ENCODE data around the gene MAD2L2.

The MAD2L2 gene

DNA sequence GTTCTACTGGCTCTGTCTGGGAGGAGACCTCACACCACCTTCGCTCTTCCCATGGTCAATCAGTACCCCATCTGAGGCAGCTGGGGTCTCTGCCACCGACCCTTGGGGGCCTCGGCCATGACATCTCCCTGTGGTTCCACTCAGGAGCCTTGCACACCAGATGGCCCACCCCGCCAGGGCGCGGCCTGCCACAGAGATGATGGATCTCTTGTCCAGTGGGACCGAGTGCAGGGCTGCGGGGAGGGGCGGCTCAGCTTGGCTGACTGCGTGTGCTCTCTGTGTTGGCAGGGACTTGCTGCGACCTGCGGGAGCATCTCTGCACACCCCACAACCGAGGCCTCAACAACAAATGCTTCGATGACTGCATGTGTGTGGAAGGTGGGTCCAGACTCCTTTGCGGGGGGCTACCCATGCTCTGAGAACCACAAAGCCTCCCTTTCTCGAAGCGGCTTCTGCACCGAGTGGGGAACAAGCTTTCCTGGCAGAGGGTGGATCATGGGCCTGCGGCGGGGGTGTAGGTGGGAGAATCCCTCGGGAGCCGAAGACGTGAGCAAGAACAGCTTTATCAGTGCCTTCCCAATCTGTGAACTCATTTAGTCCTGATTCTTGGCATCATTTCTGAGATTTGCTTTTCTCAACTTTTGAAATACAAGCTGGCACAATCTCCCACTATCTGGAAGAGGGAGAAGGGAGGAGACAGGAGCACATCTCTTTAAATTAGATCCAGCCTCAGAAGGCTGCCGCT is 34.1 kb upstream of the MAD2L2 start:
- Histone ChIP-seq H3K27me3 (ENCODE audit: control insufficient read depth, low read length) (peaks cover 5% of the 10 kb centered on the region; the same call in 1 of the 2 replicates), H3K9me3 (ENCODE audit: control insufficient read depth, insufficient read depth, low read length) (no peaks in the 10 kb centered on the region), H3K79me2 (ENCODE audit: control insufficient read depth, low read length) (no peaks in the 10 kb centered on the region), H3F3A (ENCODE audit: control insufficient read depth, insufficient read depth) (no peaks in the 10 kb centered on the region), H3K4me2 (ENCODE audit: low read length) (no peak overlapping the region), H3K4me1 (ENCODE audit: control insufficient read depth, low read length) (peaks cover 14% of the 10 kb centered on the region), H3K27ac (ENCODE audit: low read depth, low read length) (no peak overlapping the region), H3K9me2 (replicated peaks; ENCODE audit: control insufficient read depth, low read length) (no peaks in the 10 kb centered on the region), H4K20me1 (ENCODE audit: control insufficient read depth, insufficient read depth, low read depth, low read length) (no peaks in the 10 kb centered on the region), H3K4me3 (ENCODE audit: low read length) (no peak overlapping the region), H3K36me3 (ENCODE audit: control insufficient read depth, low read length) (no peaks in the 10 kb centered on the region)
- no peak for TF ChIP-seq EZH2phosphoT487 (IDR thresholded peaks at IDR 0.05; ENCODE audit: borderline replicate concordance, low read length)
- TF ChIP-seq, protein P1, sequence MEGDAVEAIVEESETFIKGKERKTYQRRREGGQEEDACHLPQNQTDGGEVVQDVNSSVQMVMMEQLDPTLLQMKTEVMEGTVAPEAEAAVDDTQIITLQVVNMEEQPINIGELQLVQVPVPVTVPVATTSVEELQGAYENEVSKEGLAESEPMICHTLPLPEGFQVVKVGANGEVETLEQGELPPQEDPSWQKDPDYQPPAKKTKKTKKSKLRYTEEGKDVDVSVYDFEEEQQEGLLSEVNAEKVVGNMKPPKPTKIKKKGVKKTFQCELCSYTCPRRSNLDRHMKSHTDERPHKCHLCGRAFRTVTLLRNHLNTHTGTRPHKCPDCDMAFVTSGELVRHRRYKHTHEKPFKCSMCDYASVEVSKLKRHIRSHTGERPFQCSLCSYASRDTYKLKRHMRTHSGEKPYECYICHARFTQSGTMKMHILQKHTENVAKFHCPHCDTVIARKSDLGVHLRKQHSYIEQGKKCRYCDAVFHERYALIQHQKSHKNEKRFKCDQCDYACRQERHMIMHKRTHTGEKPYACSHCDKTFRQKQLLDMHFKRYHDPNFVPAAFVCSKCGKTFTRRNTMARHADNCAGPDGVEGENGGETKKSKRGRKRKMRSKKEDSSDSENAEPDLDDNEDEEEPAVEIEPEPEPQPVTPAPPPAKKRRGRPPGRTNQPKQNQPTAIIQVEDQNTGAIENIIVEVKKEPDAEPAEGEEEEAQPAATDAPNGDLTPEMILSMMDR (IDR thresholded peaks at IDR 0.05; ENCODE audit: low read depth, low read length, poor library complexity, severe bottlenecking), result no peak

DNA sequence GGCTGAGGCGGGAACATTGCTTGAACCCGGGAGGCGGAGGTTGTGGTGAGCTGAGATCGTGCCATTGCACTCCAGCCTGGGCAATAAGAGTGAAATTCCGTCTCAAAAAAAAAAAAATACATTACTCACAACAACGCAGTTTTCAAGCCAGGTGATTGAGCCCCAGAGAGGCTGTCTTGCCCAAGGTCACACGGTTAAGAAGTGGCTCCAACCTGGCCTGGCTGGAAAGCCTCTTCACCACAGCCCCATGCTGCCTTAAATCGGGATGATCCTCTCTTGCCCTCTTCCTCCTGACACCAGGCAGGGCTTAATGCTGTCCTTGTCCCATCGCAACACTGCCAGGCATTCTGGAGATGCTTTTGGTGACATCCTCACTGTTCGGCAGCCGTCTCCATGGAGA is 32.1 kb upstream of the MAD2L2 start:
- H3K4me1 ChIP-seq (ENCODE audit: control insufficient read depth, low read length), result no peaks in the 10 kb centered on the region
- peaks cover 5% of the 10 kb centered on the region; the same call in 1 of the 2 replicates for H3K27me3 ChIP-seq (ENCODE audit: control insufficient read depth, low read length)
- H3K36me3 ChIP-seq (ENCODE audit: control insufficient read depth, low read length), result no peaks in the 10 kb centered on the region
- no peaks in the 10 kb centered on the region for H4K20me1 ChIP-seq (ENCODE audit: control insufficient read depth, insufficient read depth, low read depth, low read length)
- H3F3A ChIP-seq (ENCODE audit: control insufficient read depth, insufficient read depth), result no peaks in the 10 kb centered on the region
- no peak overlapping the region for H3K27ac ChIP-seq (ENCODE audit: low read depth, low read length)
- no peak for TF ChIP-seq EZH2phosphoT487 (IDR thresholded peaks at IDR 0.05; ENCODE audit: borderline replicate concordance, low read length)
- TF ChIP-seq, protein P1 (IDR thresholded peaks at IDR 0.05; ENCODE audit: low read depth, low read length, poor library complexity, severe bottlenecking), result no peak
- no peak overlapping the region for H3K4me3 ChIP-seq (ENCODE audit: low read length)
- no peaks in the 10 kb centered on the region for H3K79me2 ChIP-seq (ENCODE audit: control insufficient read depth, low read length)
- H3K9me2 ChIP-seq (replicated peaks; ENCODE audit: control insufficient read depth, low read length), result no peaks in the 10 kb centered on the region
- H3K9me3 ChIP-seq (ENCODE audit: control insufficient read depth, insufficient read depth, low read length), result no peaks in the 10 kb centered on the region
- H3K4me2 ChIP-seq (ENCODE audit: low read length), result no peak overlapping the region

DNA sequence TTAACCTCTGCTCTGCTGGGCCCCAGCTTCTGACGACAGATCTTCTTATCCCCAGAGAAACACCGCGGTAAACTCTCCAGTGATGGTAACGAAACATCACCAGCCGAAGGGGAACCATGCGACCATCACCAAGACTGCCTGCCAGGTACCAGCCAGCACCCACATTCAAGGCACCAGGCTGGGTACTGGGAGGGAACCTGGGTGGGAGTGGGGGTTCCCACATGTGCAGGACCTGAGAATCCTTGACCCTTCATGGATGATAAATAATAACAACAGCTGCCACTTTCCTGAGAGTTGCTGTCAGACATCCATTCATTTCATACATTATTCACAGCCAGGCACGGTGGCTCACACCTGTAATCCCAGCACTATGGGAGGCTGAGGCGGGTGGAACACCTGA is 31.3 kb upstream of the MAD2L2 start:
- no peaks in the 10 kb centered on the region for H3K4me1 ChIP-seq (ENCODE audit: control insufficient read depth, low read length)
- H3K4me3 ChIP-seq (ENCODE audit: low read length), result no peak overlapping the region
- no peaks in the 10 kb centered on the region for H3F3A ChIP-seq (ENCODE audit: control insufficient read depth, insufficient read depth)
- H3K27me3 ChIP-seq (ENCODE audit: control insufficient read depth, low read length), result peaks cover 5% of the 10 kb centered on the region; the same call in 1 of the 2 replicates
- no peak overlapping the region for H3K4me2 ChIP-seq (ENCODE audit: low read length)
- H3K36me3 ChIP-seq (ENCODE audit: control insufficient read depth, low read length), result no peaks in the 10 kb centered on the region
- H4K20me1 ChIP-seq (ENCODE audit: control insufficient read depth, insufficient read depth, low read depth, low read length), result no peaks in the 10 kb centered on the region
- H3K9me2 ChIP-seq (replicated peaks; ENCODE audit: control insufficient read depth, low read length), result no peaks in the 10 kb centered on the region
- no peak for TF ChIP-seq EZH2phosphoT487 (IDR thresholded peaks at IDR 0.05; ENCODE audit: borderline replicate concordance, low read length)
- TF ChIP-seq, protein P1 (IDR thresholded peaks at IDR 0.05; ENCODE audit: low read depth, low read length, poor library complexity, severe bottlenecking), result no peak
- H3K27ac ChIP-seq (ENCODE audit: low read depth, low read length), result no peak overlapping the region
- H3K79me2 ChIP-seq (ENCODE audit: control insufficient read depth, low read length), result no peaks in the 10 kb centered on the region
- no peaks in the 10 kb centered on the region for H3K9me3 ChIP-seq (ENCODE audit: control insufficient read depth, insufficient read depth, low read length)

All from DOHH2 (cell line).